Activated CD4-positive, CD25-positive, alpha-beta regulatory T cell treated with anti-CD3 and anti-CD28 coated beads, Interleukin-2, amount 50 U/mL, for 16 hours (primary cell): ENCODE data around the gene ARL6IP1.

Experiments
- DNase-seq: peaks from one replicate; pipeline ENCODE4 v3.0.0-alpha.2; 2020; ENCODE audit warnings: low read depth, low spot score

Gene ARL6IP1

GRCh38 chr16:18801145-18801972 is at the start of gene ARL6IP1:
Gene ARL6IP1 (minus strand): TSS chr16:18801549. CDS start chr16:18801466, 83 bp downstream.
- peak; percentile 97 for DNase-seq

GRCh38 chr16:18846416-18846815 is 45.1 kb upstream of the ARL6IP1 start:
- DNase-seq = no peak

- DNase-seq = no peak
Measured at GRCh38 chr16:18842565-18842964, 41.2 kb upstream of the ARL6IP1 start.

GRCh38 chr16:18841833-18842525 is 40.6 kb upstream of the ARL6IP1 start:
- DNase-seq = no peak

- DNase-seq = no peak
Measured at GRCh38 chr16:18839555-18839954, 38.2 kb upstream of the ARL6IP1 start.

GRCh38 chr16:18836702-18837101 is 35.4 kb upstream of the ARL6IP1 start:
- no peak for DNase-seq

- DNase-seq = no peak
Measured at GRCh38 chr16:18834864-18835263, 33.5 kb upstream of the ARL6IP1 start.

- no peak for DNase-seq
Measured at GRCh38 chr16:18833707-18834505, 32.6 kb upstream of the ARL6IP1 start.

- DNase-seq = no peak
Measured at GRCh38 chr16:18832613-18833012, 31.3 kb upstream of the ARL6IP1 start.

- no peak for DNase-seq
Measured at GRCh38 chr16:18832006-18832405, 30.7 kb upstream of the ARL6IP1 start.

- DNase-seq = no peak
Measured at GRCh38 chr16:18829251-18829650, 27.9 kb upstream of the ARL6IP1 start.

- no peak for DNase-seq
Measured at GRCh38 chr16:18827890-18828289, 26.5 kb upstream of the ARL6IP1 start.

GRCh38 chr16:18816286-18816685 is 14.9 kb upstream of the ARL6IP1 start:
- no peak for DNase-seq

GRCh38 chr16:18811925-18812324 is 10.6 kb upstream of the ARL6IP1 start:
- DNase-seq = no peak

- no peak for DNase-seq
Measured at GRCh38 chr16:18809165-18809564, 7.8 kb upstream of the ARL6IP1 start.

GRCh38 chr16:18805257-18805773 is 4.0 kb upstream of the ARL6IP1 start:
- no peak for DNase-seq

- no peak for DNase-seq
Measured at GRCh38 chr16:18804540-18804939, 3.2 kb upstream of the ARL6IP1 start.

GRCh38 chr16:18803569-18804462 is 2.5 kb upstream of the ARL6IP1 start:
- DNase-seq = no peak

GRCh38 chr16:18802767-18803343 is 1.5 kb upstream of the ARL6IP1 start:
- no peak for DNase-seq

GRCh38 chr16:18800775-18801144 is 589 bp downstream of the ARL6IP1 start:
- DNase-seq = no peak

GRCh38 chr16:18800293-18800692 is 1.1 kb downstream of the ARL6IP1 start:
- DNase-seq = no peak
